DLD1 (cell line): Measurements from ENCODE around the gene FIS1.
"Not testable (repeated sequence)": the region's sequence is repeated elsewhere in the genome, so short reads cannot be mapped to it uniquely, and the experiment has no call there.

Source experiments
- in situ Hi-C: cut with HindIII; loops from 2 replicates; pipeline ENCODE4 v1.10.0; 2017; ENCODE audit warnings: low sequenced_read_pairs

The FIS1 gene

GRCh38 chr7:101206665-101207042 is 38.2 kb downstream of the FIS1 start:
- in situ Hi-C loops, result no loop called here

GRCh38 chr7:101205901-101206664 is 38.8 kb downstream of the FIS1 start:
- in situ Hi-C loops, result no loop called here

- in situ Hi-C loops, result not testable (repeated sequence)
Measured at GRCh38 chr7:101203740-101204738, 40.8 kb downstream of the FIS1 start.

GRCh38 chr7:101202603-101202918 is 42.3 kb downstream of the FIS1 start:
- in situ Hi-C loops, result no loop called here

GRCh38 chr7:101201695-101202602 is 42.9 kb downstream of the FIS1 start:
- in situ Hi-C loops, result no loop called here

GRCh38 chr7:101200862-101201599 is 43.9 kb downstream of the FIS1 start, which contains the start of gene MOGAT3:
Gene MOGAT3, minus strand, starts transcription at chr7:101201036. Its CDS starts 182 bp downstream, at chr7:101200854.
- in situ Hi-C loops, result no loop called here

- in situ Hi-C loops, result no loop called here
Measured at GRCh38 chr7:101200504-101200861, 44.4 kb downstream of the FIS1 start.

GRCh38 chr7:101199522-101199921 is 45.4 kb downstream of the FIS1 start:
- in situ Hi-C loops, result not testable (repeated sequence)

GRCh38 chr7:101198476-101198875 is 46.4 kb downstream of the FIS1 start:
- in situ Hi-C loops, result no loop called here

- in situ Hi-C loops, result no loop called here
Measured at GRCh38 chr7:101197991-101198390, 46.9 kb downstream of the FIS1 start.

- in situ Hi-C loops, result no loop called here
Measured at GRCh38 chr7:101195884-101196283, 49.0 kb downstream of the FIS1 start.
